Panc1 (cell line): Measurements from ENCODE around the gene GPR15LG.

ENCODE experiments used
- CTCF ChIP-seq: fragments of 450-650 bp; IDR thresholded peaks from 2 replicates; pipeline ENCODE4 v1.5.1; 2017; ENCODE audit warnings: mild to moderate bottlenecking
- POLR2AphosphoS5 ChIP-seq: IDR thresholded peaks from 2 replicates; pipeline ENCODE4 v1.6.1; 2012; ENCODE audit warnings: mild to moderate bottlenecking, low read depth, low read length, moderate library complexity
- REST ChIP-seq, 2 experiments: IDR thresholded peaks; 2 replicates each; pipeline ENCODE4 v1.6.1; 2011 to 2012; ENCODE audit warnings: low read depth in 2 of 2, control low read depth in 1 of 2, low read length in 1 of 2, mild to moderate bottlenecking in 1 of 2, moderate library complexity in 1 of 2; ENCODE audit not compliant: insufficient read depth in 1 of 2

- TF ChIP-seq POLR2AphosphoS5 (no peak), CTCF (no peak), REST (IDR thresholded peaks at IDR 0.05; ENCODE audit: insufficient read depth in 1 of 2, low read depth in 2 of 2, low read length in 1 of 2) (no peak)
Measured at GRCh38 chr10:84159076-84159685, 14.4 kb upstream of the GPR15LG start.
